ENCODE data around the gene FAM20C.
A peak's percentile ranks its signal among the peaks of the same experiment; 100 is the strongest.

FAM20C gene

DNA sequence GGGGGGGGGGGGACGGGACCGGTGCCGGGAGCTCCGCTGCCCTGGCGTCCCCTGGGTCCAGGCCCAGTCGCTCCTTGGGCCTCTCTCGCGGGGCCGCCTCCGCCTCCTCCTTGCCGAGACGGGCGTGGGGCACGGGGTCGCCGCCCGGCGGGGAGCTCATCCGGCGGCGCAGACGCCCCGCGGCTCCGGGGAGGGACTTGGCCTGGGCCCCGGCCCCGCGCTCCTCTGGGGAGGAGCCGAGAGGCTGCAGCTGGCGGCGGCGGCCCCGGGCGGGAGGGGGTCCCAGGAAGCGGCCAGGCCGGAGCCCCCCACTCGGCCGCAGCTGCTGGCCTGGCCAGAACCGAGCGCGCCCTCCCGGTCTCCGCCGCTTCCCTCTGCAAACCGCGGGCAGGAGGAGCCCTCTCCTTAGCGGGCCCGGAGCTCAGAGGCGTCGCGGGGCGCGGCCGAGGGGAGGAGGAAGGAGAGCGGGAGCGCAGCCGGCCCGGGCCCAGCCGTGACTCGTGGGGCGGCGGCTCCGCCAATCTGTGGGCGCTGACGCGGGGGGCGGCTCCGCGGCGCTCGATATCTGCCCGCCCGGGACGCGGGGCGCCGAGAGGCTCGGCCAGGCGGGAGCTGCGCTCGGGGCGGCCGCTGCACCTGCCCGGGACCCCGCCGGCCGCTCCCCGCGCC lies at the start of gene FAM20C:
Gene FAM20C, plus strand, starts transcription at position 591 of the 669 bp plus-strand sequence. CDS start 629 bp downstream, outside the sequence.
- no peak for DNase-seq (ENCODE audit: low read depth)

DNA sequence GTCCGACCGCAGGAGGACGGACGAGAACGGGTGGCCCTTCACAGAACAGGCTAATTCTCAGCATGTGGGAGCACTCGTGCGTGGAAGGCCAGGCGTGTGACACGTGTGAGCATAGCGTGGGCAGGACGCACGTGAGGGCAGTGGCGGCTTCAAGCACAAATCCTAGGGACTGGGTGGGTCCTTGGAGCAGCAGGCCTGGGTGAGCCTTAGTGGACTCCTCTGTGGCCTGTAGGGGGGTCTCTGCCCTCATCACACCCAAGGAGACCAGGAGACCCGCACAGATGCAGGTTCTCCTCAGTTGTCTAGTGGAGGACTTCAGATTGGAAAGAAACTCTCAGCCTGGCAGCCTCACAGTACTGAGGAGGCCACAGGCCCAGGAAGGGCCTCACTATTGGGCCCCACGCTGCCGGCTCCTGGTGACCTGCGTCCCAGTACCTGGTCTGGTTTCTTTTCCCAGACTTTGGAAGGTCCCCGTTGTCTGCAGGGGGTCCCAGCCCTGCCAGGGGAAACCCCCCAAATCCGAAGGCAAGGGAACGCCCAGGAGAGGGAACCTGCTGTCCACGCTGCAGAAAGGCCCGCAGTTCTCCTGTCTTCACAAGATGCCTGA lies 49.1 kb upstream of the FAM20C start:
- no peak for DNase-seq (ENCODE audit: low read depth)

DNA sequence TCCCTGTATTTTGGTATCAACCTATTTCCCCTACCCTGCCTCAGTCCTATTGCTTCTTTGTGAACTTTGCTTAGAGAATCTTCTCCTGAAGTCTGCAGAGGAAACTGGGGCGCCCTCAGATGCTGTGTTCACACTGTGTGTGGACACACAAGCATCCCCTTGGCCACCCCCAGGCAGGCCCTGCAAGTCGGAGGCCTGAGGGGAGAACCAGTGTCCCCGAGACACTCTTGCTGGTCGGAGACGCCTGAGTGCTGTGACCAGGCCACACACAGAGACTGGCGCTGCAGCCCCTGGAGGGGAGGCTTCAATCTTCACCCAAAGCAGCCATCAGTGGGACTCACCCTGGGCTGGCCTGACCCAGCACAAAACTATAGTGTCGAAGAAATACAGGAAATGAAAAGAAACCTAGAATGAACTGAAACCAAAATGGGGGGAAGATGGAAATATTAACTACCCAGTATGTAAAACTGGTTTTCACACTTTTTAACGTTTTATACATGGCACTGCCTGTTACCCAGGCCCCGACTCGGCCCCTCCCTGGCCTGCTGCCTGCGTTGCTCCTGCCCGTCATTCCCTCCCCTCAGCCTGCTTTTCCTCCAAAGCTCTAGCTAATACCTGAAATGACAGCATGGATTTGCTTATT lies 48.4 kb upstream of the FAM20C start:
- no peak for DNase-seq (ENCODE audit: low read depth)

DNA sequence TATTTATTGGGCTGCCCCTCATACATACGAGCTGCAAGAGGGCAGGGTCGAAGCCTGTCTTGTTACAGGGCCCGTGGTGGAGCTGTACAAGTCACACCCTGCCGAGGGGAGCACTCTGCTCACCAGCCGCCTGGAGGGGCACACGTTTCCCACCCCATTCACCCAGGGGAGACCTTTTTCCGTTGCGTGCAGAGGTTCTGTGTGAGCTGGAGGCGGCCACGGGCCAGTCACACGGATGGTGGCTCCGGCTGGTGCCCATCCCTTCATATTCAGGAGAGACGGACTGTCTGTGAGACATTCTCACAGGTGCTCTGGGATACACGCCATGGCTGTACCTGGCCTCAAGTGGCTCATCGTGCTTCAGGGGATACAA lies 47.9 kb upstream of the FAM20C start:
- DNase-seq (ENCODE audit: low read depth): no peak

DNA sequence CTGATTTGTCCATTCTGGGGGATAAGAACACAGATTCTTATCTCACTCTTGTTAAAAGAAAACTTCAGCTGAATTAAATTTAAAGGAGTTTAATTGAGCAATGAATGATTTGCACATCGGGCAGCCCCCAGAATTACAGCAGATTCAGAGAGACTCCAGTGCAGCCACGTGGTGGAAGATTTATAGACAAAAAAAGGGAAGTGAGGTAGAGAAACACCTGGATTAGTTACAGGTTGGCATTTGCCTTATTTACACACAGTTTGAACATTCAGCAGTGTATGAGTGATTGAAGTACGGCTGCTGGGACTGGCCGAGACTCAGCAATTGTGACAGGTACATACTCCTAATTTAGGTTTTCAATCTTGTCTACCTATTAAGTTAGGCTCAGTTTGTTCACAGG lies 46.5 kb upstream of the FAM20C start:
- DNase-seq (ENCODE audit: low read depth): no peak

DNA sequence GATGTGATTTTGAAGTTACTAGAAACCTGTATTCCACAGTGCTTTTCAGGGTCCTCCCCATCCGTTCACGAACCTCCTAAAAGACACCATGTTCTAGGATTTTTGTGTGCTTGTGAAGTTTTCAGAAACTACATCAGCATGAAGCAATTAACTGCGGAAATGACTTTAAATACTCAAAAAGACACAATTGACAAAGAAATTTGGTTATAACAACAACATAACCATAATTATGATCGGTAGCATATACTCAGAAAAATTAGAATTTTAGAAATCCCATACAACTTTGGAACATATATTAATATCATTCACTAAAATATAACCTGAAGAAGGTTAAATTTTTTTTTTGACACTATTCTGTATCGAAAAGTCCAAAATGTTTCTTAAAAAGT lies 43.8 kb upstream of the FAM20C start:
- no peak for DNase-seq (ENCODE audit: low read depth)

DNA sequence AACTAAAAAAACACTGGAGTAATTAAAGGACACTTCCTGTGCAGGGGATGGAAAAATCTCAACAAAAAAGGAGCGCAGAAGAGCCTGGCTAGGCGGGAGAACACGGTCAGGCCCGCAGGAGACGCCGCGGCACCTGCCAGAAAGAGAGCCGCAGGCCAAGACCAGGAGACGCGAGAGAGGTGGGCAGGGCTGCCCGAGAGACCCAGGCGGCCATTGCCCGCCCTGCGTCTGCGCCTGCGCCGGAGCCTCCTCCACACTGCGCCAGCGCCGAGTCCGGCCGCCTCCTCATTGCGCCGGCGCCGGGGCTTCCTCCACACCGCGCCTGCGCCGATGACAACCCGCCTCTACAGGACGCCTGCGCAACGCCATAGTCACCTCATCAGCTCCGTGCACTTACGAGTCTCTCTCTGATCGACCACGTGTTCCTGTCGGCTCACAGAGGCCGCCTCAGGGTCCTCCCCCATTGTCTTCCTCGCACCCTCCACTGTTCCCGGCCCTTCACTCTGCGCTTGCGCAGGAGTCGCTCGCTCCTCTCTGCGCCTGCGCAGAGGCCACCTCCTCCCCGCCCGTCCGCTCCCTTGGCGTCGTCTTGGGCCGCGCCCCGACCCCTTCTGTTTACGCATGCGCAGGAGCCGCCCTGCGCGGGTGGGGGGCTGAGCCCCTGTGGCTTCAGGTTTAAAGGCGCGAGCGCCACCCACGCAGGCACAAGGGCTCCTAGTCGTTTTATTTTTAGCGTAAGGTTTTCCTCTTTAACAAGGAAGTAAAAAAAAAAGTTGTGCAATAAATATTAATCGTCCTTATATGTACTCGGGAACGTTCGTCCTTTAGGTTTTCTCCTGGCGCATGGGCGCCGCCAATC lies 43.2 kb upstream of the FAM20C start:
- DNase-seq (ENCODE audit: low read depth): peak; percentile 92

DNA sequence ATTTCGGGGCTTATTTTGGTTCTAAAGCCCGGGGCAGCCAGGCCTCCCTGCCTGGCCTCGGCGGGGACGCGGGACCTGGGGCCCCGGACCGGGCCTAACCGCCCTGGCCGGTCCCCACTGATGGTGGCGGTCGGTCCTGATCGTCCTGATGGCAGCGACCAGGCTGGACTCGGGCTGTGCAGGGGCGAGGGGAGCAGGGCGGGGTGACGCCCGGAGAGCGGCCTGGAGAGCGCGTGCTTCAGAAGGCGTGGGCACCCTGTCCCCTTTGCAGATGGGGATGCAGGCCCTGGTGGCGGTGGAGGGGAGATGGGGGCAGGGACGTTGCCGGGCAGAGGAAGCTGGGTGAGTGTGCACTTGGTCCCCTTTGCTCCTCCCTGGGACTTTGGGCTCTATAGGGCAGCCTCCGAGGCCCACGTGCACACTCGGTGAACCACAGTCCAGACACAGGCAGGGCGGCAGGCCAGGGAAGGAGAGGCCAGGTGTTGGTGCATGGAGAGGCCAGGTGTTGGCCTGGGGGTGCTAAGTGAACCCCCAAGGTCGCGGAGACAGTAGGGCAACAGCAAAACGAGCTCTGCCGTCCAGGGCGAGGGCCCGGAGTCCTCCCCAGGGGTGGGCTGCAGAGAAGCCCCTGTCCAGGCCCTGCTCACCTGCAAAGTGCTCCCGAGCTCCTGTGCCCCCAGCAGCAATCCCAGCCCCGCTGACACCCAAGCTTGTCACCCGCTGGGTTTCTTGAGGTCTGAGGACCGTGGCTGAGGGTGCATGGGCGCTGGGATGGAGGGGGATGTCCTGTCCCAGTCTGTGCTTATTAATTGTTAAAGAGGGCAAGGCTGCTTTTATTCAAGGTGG lies 42.4 kb upstream of the FAM20C start:
- peak; percentile 55 for DNase-seq (ENCODE audit: low read depth)

DNA sequence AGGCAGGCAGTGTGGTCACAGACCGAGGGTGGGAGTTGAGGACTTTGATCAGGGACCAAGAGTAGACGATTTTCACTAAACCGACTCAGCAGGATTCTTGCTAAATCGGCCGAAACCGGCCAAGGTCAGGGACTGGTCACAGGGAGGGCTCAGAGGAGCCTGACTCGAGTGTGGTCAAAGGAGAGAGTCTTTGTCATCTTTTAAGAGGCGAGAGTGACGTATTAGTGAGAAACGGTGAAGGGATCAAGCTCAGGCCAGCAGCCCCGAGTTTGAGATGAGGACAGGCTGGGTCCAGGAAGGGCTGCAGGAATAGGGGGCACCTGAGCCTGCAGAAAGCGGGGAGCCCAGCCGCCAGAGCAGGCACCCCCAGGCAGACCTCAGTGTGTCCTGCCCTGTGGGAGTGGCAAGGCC lies 41.6 kb upstream of the FAM20C start:
- no peak for DNase-seq (ENCODE audit: low read depth)

DNA sequence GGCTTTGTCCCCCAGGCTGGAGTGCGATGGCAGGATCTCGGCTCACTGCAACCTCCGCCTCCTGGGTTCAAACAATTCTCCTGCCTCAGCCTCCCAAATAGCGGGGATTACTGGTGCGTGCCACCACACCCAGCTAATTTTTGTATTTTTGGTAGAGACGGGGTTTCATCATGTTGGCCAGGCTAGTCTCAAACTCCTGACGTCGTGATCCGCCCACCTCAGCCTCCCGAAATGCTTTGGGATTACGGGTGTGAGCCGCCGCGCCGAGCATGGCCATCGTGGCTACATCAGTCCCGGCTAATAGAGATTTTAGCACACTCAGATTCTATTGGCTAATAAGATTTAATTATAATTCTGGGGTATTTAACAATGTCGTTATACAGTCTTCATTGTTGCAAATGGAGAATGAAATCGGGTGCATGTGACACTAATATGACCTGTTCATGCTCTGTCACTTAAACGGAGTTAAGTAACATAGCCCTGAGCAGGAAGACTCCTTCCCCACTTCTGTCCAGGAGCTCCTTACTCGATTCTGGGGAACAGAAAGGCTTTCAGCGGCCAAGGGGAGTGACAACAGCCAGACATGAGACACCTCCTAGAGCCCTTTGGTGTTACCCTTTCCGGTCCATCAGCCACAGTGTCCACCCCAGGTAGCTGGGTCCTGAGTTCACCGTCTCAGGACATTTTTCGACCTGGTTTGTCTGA lies 40.9 kb upstream of the FAM20C start:
- no peak for DNase-seq (ENCODE audit: low read depth)

DNA sequence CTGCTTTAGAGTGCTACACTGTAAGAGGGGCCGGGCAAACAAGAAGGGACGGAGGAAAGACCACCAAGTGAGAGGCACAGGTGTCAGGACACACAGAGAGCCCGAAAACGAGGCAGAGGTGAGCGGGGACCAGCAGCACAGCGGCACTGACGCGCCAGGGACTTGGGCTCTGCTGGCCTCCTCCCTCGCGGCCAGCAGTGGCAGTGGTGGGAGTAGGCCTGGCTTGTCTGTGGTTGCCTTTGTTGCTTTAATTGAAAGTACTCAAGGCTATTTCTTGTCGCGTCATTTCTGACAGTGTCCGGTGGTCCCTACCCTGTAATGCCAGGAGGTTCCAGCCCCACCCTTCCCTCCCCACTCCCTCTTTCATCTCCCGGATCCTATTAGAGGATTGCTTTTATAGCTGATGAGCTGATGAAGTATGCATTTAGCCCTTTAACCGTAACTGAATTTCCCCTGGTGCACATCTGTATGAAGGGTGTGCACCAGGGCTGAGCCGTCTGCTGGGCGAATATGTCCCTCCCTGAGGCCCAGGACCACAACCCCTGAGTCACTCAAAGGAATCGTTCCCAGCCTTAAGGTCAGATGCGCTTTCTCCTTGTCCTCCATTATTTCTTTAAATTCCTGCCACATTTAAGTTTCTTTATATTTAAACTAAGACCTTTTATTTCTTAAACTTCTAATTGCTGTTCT lies 39.5 kb upstream of the FAM20C start:
- no peak for DNase-seq (ENCODE audit: low read depth)

DNA sequence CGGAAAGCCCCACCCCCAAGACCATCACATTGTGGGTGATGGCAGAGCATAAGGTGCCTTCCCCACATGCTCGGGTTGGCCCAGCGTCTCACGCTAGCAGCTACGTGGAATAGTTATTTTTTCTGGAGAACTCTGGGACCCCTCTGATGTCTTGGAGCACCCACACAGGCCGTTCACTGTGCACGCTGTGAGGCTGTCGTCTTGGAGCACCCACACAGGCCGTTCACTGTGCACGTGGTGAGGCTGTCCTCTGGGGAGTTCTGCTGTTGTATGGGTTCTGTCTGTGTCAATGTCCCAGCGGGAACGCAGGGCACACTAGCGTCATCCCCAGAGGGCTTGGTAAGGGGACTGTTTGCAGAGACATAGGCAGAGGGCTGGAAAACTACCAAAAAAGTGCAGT lies 38.8 kb upstream of the FAM20C start:
- no peak for DNase-seq (ENCODE audit: low read depth)

DNA sequence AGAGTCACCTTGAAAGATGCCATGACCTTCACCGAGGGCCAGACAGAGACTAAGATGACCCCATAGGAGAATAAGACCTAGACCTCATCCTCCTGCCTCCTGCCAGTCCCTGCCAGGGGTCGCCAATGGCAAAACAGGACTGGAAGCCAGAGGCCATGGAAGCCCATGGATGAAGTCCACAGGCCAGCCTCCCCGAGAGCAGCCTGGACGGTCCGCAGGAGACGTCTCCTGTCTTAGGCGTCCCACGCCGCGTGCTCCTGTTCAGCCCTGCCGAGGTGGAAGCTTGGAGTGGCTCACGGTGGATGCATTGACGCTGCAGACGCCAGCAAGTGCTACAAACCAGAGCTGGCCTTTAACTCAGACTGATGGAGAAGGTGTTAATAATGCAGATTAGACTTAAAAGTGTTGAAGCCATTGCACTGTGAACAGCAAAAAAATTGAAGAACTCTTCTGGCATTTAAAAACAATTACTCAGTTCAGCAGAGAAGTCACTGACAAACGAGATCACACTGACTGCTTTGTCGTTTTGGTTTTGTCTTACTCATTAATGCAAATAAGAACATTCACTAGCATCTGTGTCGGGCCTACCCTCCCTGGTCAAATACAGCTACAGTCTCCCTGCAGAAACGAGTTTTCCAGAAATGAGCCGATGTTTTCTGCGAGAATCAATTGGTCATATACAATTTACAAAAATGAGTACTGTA lies 38.1 kb upstream of the FAM20C start:
- DNase-seq (ENCODE audit: low read depth): no peak

DNA sequence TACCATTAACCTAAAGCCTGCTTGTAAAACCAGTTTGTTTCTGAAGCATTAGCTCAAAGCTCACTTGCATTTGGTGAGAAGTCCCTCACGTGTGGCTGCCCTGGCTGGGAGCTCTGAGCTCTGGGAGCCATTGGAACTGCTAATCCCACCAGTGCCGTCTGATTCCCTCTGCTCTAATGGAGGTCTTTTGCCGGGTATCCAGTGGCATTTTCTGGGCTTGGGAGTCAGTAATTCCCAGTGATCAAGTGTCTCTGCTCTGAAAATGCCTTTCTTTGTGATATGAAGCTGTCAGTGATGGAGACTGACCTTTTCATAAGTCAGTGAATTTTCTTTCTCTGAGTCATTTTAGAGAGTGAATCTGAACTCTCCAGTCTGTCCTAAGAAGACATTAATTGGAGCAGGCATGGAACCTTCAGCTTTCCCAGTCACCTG lies 36.9 kb upstream of the FAM20C start:
- no peak for DNase-seq (ENCODE audit: low read depth)

DNA sequence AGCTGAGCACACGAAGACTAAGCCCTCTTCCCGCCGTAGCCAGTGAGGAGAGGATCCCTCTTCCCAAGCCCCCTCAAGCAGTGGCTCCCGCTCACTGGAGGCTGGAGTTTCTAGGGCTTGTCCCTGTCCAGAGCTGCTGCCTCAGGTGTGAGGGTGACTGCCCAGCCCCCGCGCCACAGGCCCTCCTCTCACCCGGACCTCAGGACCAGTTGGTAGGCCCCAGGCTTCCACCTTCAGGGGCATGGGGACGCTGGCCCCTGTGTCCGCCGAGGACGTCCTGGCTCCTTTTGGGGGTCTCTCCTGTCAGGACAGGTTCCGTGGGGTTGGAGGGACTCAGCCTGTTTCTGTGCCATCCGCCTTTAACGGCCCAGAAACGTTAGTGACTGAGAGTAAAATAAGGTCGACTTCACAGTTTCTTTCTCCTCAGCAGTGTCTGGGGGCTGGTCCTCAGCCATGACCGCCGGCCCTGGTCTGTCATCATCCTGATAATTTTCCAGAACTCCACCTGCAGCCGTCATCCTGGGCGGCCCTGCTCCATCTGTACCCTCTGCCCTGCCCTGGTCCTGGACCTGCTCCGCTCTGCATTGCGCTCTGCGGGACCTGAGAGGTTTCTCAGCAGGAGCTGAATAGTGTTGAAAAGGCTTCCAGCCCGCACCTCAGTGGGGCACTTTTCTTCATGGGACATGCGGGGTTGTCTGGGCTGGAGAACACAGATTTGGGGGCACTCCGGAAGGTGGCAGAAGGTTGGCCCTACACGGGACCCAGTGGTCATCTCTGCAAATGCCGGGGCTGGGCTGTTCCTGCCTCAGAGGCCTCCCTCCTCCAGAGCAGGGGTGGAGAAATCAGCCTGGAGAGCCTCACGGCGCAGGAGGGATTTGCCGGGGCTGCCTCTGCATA lies 36.0 kb upstream of the FAM20C start:
- no peak for DNase-seq (ENCODE audit: low read depth)

DNA sequence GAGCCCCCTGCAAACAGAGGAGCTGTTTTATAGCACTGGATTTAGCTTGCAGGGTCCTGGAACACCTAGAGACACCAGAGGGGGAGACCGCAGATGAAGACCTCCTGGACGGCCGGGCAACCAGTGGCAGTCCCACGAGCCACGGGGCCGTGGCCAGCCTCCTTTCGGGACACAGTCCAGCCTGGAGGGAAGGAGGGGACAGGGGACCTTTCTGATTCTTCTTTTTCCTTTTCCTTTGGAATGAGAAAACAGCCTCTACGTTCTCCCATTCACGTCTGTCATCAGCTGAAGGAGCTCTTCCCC lies 35.4 kb upstream of the FAM20C start:
- DNase-seq (ENCODE audit: low read depth): no peak

DNA sequence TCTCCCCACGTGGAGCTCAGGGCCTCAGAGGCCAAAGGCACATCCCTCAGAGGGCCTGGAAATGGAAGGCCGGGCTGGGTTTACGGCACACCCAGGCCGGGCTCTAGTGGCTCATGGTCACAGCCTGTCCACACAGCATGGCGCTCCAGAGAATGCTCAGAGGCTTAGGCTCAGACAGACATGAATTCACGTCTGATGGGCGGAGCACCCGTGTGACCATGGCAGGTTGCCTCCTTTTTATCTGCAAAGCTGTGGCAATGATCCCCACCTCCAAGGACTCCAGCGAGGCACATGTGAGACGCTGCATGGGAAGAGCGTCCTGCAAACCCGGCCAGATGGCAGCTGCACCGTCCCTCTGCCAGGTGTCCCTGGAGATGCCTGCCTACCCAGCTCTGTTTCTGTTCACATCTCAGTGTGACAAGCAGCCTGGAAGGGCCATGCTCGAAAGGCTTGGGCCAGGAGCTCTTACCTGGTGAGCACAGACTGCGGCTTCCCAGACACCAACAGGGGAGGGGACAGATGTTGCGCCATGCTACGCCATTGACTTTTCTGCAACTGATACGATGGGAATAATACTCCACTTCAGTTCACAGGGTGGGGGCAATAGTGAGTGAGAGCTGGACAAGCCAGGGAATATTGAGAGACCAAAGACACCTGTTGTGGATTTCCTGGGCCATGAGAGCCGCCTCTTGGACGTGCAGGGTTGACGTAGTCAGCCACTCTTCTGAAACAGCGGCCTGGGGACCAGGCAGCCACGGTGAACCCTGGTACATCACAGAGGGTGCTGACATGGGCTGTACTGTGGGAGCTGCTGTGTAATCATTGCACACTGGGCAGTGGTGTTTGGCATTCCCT lies 34.4 kb upstream of the FAM20C start:
- no peak for DNase-seq (ENCODE audit: low read depth)

DNA sequence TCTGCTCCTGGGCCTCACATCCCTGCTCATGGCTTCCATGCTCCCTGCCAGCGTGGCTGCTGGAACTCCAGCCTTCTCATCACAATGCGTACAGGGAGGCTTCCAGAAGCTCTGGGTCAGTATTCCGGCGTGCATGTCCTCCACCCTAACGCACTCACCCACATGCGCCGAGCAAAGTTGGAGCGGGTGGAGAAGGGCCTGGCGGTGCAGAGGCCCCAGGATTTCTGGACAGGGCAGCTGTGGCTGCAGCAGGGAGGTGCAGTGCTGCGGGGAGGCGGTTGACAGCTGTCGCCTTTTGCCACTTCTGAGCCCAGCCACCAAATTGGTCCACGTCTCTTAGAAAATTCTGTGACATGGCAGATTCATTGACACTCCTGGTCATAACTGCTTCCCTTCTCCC lies 33.6 kb upstream of the FAM20C start:
- DNase-seq (ENCODE audit: low read depth): no peak
